T1000 (cell line): ENCODE measurements around the gene SLC34A2.

ENCODE experiments used
- DNase-seq: peaks from one replicate; lab custom pipeline; 2025; ENCODE audit warnings: mixed read lengths; lab: John Stamatoyannopoulos, UW

SLC34A2 gene

GRCh38 chr4:25725870-25726269, 70.2 kb downstream of the SLC34A2 start:
- no peak for DNase-seq

- no peak for DNase-seq
These were observed 72.3 kb downstream of the SLC34A2 start for GRCh38 chr4:25727711-25728493.
